CD4-positive, alpha-beta T cell treated with Interleukin-1 beta for 1 hour (primary cell): ENCODE results near the gene HSD17B7.
"Not testable (repeated sequence)": the region's sequence is repeated elsewhere in the genome, so short reads cannot be mapped to it uniquely, and the experiment has no call there.

ENCODE experiments used
- DNase-seq, 2 donors: peaks; one replicate each; pipeline ENCODE4 v3.0.0-alpha.2; 2020 to 2022

Gene HSD17B7

GRCh38 chr1:162818136-162818535, 27.6 kb downstream of the HSD17B7 start:
- DNase-seq, result not testable (repeated sequence)

DNA sequence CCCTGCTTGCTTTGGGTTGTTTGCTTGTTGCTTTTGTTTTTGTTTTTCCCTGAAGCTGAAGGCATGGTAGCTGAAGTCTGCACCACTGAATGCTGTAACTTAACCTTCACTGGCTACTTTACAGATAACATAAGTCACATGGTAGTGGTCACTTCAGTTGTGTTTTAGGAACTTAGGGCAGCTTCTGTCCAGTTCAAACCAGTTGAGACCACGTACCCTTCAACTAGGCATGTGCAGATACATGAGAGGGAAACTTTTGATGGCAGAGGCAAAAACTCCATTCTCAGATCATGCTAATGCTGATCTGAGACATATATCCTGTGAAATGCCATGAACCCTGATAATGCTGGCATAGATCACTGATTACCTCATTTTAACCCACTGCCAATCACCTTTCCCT, 28.2 kb downstream of the HSD17B7 start:
- not testable (repeated sequence) for DNase-seq

DNA sequence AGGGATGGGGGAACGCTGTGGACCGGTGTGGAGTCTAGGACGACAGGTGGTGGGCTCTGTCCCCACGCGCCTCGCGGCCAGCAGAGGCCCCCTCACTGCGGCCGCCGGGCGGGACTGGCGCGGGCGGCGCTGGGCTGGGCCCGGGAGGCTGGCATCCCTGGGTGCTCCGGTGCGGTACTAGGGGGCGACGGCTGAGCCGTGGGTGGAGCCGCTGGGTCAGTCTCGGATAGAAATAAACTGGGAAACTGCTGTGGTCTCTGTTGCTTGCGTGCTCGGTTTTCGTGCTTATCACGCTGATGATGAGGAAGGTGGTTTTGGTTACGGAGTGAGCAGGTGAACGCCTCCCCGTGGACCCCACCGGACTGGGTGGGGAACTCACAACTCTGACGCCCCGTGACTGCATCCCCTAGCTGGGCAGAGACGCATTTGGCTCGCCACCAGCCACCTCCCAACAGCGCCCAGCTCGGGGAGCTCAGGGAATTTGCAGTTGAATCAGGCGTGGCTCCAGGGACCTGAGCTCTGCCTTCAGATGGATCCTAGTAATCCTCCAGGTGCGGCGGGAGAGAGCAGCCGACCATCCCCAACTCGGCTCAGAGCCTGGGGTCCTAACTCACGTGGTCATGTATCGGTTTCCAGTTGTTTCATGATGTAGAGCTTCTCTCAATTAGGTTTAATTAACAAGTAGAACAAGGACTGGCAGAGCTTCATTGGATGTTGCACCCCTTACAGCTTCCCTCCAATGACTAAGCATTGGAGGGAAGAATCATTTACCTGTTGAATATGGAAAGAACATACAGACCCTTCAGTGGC, 32.1 kb downstream of the HSD17B7 start:
- DNase-seq, result no peak

DNA sequence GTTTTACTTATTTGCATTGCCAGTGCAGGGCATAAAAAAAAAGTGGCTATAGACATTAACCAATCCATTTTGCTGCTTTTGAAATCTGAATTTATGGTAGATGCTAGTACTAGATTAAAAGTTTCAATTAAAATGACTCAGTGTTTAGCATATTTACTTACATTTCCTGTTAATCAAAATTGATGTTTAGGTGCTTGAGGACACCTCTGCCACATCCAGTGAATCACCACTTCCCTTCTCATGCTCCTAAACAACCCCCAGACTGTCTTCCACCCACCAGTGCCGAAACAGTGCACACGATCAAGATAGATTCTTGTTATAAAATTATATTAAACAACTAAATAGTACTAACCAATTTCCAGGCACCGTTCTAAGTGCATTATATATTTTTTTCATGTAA, 32.7 kb downstream of the HSD17B7 start:
- DNase-seq, result no peak

GRCh38 chr1:162823771-162824525, 33.4 kb downstream of the HSD17B7 start:
- no peak for DNase-seq

DNA sequence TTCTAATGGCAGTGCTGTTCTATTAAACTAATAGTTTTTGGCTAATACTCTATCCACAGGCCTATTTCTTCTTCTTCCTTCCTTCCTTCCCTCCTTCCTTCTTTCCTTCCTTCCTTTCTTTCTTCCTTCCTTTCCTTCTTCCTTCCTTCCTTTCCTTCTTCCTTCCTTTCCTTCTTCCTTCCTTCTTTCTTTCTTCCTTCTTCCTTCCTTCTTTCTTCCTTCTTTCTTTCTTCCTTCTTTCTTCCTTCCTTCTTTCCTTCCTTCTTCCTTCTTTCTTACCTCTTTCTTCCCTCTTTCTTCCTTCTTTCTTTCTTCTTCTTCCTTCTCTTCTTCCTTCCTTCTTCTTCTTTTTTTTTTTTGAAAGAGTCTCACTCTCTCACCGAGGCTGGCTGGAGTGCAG, 38.8 kb downstream of the HSD17B7 start:
- no peak for DNase-seq

DNA sequence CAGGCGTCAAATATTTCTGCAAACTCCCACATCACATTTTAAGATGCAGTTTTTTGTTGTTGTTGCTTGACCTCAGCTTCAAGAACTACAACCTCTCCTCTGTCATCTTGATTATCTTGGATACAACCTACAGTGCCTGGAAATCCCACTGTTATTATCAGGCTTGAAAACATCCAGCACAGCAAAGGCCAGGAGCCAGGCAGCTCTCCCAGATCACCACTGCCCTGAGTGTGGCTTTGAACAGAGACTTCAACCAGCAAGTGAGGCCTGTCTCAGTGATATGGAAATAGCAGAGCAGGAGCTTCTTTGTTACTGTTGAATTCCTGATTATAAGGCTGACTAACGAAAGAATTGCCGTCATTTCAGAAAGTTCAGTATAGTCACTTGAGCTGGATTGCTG, 42.0 kb downstream of the HSD17B7 start:
- no peak for DNase-seq

DNA sequence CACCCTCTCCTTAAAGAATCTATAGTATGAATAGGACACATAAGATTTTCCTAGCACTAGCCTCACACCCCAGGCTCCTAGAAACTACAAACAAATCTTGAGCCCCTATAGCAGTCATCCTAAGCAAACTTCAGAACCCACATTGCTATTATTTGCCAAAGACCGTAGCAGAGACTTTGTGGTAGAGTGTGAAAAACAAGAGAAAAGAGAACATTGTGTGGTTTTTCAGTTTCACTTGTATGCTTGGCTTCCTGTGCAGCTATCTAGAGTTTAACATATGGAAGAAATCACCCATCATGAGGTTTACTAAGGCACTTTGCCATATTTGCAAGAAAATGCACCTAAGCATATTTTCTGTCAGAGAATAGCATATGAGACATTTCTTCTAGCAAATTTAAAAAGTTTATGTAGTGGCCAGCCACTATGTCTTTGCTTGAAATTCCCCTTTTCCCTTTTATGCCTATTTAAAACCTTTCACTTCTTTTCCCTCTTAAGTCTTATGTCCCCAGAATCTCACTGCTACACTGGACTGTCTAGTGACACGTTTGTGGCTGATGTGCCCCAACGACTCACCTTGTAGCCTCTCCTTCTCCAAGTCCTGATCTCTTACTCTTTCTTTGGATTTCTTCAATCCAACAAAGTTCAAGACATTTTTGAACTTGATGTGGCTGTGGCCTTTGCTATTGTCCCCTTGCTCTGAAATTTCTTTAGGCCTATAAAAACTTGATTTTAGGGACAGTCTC, 44.8 kb downstream of the HSD17B7 start:
- no peak for DNase-seq

DNA sequence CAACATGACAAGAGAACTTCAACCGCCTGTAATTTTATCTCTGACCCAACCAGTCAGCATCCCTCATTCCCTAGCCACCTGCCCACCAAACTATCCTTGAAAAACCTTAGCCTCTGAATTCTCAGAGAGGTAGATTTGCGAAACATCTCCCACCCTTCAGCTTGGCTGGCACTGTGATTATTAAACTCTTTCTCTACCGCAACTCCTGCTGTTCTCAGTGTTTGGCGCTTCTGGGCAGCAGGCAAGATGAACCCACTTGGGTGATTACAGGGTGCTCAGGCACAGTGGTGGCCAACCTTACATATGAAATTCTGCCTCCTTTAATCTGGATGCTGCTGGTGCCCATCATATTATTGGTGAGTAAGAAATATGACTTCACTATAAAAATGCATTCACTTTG, 48.4 kb downstream of the HSD17B7 start:
- DNase-seq, result no peak

- DNase-seq, result no peak
Measured at GRCh38 chr1:162840250-162840839, 49.8 kb downstream of the HSD17B7 start.

GRCh38 chr1:162844153-162844552, 53.7 kb downstream of the HSD17B7 start:
- no peak for DNase-seq

DNA sequence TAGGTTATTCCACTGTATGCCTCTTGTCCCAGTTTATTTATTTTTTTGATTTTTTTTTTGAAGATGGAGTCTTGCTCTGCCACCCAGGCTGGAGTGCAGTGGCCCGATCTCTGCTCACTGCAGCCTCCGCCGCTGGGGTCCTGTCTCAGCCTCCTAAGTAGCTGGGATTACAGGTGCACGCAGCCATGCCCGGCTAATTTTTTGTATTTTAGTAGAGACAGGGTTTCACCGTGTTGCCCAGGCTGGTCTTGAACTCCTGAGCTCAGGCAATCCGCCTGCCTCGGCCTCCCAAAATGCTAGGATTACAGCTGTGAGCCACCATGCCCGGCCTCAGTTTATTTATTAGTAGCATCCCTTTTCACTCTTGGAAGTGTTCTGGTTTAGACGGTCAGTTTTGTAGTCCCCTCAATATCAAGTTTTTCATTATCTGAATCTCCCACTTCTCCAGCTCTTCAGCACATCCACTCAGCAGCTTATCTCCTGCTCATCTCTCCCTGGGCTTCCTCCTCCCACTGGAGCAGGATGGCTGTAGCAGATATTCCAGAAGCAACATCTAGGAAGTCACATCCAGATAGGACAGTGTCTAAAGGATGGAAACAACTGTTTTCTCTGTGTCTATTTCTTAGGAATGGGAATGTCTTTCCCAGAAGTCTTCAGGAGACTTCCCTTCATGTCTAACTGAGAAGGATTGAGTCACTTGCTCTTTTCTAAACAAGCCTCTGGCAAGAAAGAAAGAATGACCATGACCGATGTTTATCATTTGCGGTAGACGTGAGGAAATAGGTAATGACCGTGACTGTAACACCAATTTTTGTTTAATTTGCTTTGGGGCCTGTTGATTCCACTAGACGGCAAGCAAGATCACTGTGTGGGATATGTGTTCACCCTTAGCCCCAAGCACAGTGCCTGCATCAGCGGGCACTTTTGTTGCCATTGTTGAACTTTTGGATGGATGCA, 56.0 kb downstream of the HSD17B7 start:
- DNase-seq, result no peak

DNA sequence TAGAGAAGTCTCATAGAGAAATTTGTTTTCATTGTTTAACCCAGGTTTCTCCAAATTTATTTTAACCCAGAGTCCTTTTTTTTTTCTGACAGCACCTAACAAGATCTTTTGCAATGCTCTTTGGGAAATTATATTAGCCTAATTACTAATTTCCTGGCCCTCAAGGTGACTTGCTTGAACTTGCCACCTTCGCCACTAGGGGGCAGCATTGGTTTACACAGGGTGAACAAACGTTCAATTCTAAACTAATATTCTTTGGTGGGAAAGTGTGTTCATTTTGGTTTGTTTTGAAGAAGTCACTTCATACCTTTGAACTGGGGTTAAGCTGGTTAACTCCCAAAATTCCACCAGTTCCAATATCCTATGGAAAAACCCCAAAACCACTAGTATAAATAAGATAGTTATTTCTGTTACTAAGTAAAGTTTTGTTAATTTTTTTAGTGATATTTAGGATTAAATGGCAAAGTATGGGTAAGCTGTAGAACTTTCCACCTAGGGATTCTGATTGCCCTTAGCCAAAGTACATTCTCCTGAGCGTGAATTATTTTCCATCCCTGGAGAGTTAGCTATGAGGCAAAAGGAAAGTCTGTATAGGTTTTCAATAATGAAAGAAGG, 57.4 kb downstream of the HSD17B7 start:
- DNase-seq, result peak; percentile 61 to 72

GRCh38 chr1:162849711-162850110, 59.2 kb downstream of the HSD17B7 start:
- DNase-seq, result no peak

DNA sequence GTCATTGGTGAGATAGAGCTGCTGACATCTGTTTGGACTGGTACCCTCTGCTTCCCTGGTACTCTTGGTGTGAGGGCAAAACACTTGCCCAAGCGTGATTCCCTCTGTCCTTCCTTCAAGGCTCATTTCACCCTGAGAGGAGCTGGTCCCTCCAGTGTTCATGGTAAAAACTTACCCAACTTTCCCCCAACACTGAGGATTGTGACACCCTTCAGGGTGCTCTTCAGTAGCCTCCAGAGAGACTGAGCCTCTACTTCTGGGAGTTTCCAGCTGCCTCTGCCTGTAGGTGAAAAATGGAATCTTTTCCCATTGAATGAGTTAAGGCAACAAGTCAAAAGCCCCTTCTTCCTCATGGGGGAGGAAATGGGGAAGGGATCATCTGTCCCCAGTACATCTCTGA, 60.8 kb downstream of the HSD17B7 start:
- no peak for DNase-seq

GRCh38 chr1:162854245-162854882, 63.9 kb downstream of the HSD17B7 start:
- DNase-seq, result peak; percentile 35 to 50

GRCh38 chr1:162855461-162856150, 65.1 kb downstream of the HSD17B7 start:
- DNase-seq, result no peak

DNA sequence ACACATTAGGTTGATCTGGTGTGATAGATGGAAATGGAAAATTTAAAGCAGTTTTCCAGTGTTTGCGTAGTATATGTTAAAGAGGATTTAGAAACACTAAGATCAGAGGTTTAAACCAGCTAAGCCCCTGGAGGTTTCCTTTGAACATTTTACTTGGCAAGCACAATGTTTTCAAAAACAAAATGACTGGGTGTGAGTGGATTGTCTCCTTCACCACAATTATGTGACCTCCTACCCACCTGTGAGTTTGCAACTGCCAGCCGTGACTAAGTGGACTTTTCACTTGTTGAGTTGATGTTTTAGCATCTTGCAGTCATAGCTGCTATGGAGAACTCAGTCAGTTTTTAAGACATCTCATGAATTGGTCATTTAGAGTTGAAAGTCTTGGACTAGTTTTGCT, 65.8 kb downstream of the HSD17B7 start:
- no peak for DNase-seq

DNA sequence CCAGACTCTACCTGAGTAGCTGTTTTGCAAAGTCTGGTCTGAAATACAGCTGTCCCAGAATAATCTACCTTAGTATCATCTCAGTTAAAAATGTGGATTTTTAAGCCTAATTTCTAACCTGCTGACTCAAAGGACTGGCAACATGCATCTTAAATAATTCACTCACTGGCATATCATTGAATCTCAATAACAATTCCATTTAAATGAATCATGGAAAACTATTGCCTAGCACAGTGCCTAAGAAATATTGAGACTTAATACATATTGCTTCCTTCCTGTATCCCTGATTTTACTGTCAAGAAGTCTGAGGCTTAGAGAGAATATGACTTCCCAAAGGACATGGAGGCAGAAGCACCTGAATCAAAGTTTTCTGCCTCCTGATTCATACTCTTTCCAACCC, 67.3 kb downstream of the HSD17B7 start:
- DNase-seq, result no peak

DNA sequence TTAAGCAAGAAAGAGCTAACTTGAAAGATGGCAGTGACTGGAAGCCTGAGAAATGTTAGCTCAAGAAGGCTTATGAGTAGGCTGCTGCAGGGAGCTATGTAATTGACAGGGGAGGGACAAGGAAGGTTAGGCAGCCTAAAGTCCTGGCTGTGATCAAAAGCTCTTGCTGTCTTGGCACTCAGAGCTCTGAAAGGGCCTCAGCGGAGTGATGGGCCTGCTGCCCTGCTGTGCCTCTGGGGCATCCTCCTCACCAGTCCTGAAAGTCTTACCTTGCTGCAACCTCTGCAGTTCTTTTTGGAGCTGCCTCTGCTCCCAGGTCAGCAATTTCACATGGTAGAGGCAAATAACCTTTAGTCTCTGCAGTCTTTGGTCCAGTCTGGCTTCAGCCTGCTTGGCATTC, 68.7 kb downstream of the HSD17B7 start:
- DNase-seq, result no peak
